Lung (tissue), 12 donors: ENCODE measurements around the gene NFE2L1. TPM values are rescaled to one million over a fixed set of nuclear protein-coding genes. Genes with fewer than 3 reads are reported as not detected.

Experiments
- ATAC-seq: fragments of 200-7000 bp; cut with Tn5 transposase; one replicate; pipeline ENCODE4 v1.9.1; 2020; ENCODE audit warnings: moderate number of reproducible peaks; ENCODE audit not compliant: insufficient read depth, low FRiP score
- DNase-seq, 3 donors: peaks; one replicate each; pipeline ENCODE4 v3.0.0-alpha.2; 2013 to 2017
- H3K27ac ChIP-seq, 2 donors: one replicate each; pipeline ENCODE4 v1.5.1; 2013; ENCODE audit warnings: mild to moderate bottlenecking in 2 of 2, moderate library complexity in 2 of 2, control low read depth in 1 of 2, inconsistent platforms in 1 of 2, low read depth in 1 of 2, low read length in 1 of 2
- H3K27me3 ChIP-seq, 3 donors: one replicate each; pipeline ENCODE4 v1.5.1; 2013; ENCODE audit warnings: low read length in 2 of 3; ENCODE audit not compliant: control insufficient read depth in 3 of 3, insufficient read depth in 3 of 3
- H3K36me3 ChIP-seq, 4 donors: one replicate each; pipeline ENCODE4 v1.5.1; 2013; ENCODE audit warnings: low read length in 4 of 4, mild to moderate bottlenecking in 1 of 4, moderate library complexity in 1 of 4; ENCODE audit not compliant: control insufficient read depth in 4 of 4, insufficient read depth in 4 of 4
- H3K4me1 ChIP-seq, 5 donors: one replicate each; pipeline ENCODE4 v1.5.1; 2013; ENCODE audit warnings: low read length in 5 of 5, mild to moderate bottlenecking in 2 of 5, moderate library complexity in 1 of 5; ENCODE audit not compliant: control insufficient read depth in 5 of 5, insufficient read depth in 5 of 5
- H3K4me3 ChIP-seq: one replicate; pipeline ENCODE4 v1.5.1; 2013; ENCODE audit warnings: mild to moderate bottlenecking, control low read depth, moderate library complexity
- H3K9ac ChIP-seq, 2 donors: one replicate each; pipeline ENCODE4 v1.5.1; 2013; ENCODE audit warnings: low read length in 2 of 2, control low read depth in 1 of 2; ENCODE audit not compliant: insufficient read depth in 1 of 2
- H3K9me3 ChIP-seq, 4 donors: one replicate each; pipeline ENCODE4 v1.5.1; 2013; ENCODE audit warnings: low read length in 3 of 4, mild to moderate bottlenecking in 1 of 4, moderate library complexity in 1 of 4; ENCODE audit not compliant: control insufficient read depth in 4 of 4, insufficient read depth in 3 of 4
- CTCF ChIP-seq: IDR thresholded peaks from 2 replicates; pipeline ENCODE4 v1.5.1; 2012; ENCODE audit warnings: mild to moderate bottlenecking; ENCODE audit errors: control extremely low read depth, extremely low read depth
- WGBS, 2 donors: extraction: QIAGEN DNeasy Blood & Tissue Kit; methylation state at CpG; one replicate each; pipeline ENCODE4 v1.1.7; 2013; 5-methylcytosine and 5-hydroxymethylcytosine counted together
- polyA plus RNA-seq, 2 donors: library from polyadenylated mRNA; stranded (reverse); fragments of 200-250 nt; gene quantifications; one replicate each; pipeline ENCODE4 v1.2.1, GENCODE V29; 2013
- total RNA-seq, 2 donors: library from RNA; depleted of rRNA in 1 of 2; stranded (reverse); fragments of >200 nt in 1 of 2; gene quantifications; one replicate each; pipeline ENCODE4 v1.2.1, GENCODE V29; 2014 to 2021
- donor health status: control.
- donor health status: control.
- donor health status: Bipolar disorder and iron deficiency.
- donor health status: healthy.
- donor health status: DM: yes; HTN: yes; CAD: no.

Gene NFE2L1
- total and polyA plus RNA-seq, 4 donors = 68.8 to 135 (median 87.1) TPM

- Histone ChIP-seq H3K36me3 (no peaks in the 10 kb centered on the region), H3K9ac (no peak overlapping the region), H3K4me3 (no peak overlapping the region), H3K27ac (no peak overlapping the region), H3K27me3 (peaks cover 0 to 9% (median 0%) of the 10 kb centered on the region in 3 donors), H3K4me1 (peaks cover 6 to 13% (median 8%) of the 10 kb centered on the region in 5 donors), H3K9me3 (no peaks in the 10 kb centered on the region)
- ATAC-seq (no peak), DNase-seq (no peak)
- 79 to 94% methylated on average over 2 of the region's 2 CpGs for WGBS, 2 donors
- TF ChIP-seq CTCF = no peak
These were observed 5.0 kb upstream of the NFE2L1 start for GRCh38 chr17:48043176-48043575.

DNA sequence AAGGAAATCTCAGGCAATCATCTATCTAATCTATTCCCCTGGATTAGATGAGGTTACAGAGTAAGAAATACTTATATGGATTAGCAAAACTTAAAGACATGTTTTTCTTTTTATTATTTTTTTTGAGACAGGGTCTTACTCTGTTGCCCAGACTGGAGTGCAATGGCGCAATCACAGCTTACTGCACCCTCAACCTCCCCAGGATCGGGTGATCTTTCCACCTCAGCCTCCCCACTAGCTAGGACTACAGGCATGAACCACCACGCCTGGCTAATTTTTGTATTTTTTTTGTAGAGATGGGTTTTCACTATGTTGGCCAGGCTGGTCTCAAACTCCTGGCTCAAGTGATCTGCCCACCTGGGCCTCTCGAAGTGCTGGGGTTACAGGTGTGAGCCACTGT lies 3.3 kb upstream of the NFE2L1 start:
- WGBS, 2 donors = 85 to 93% methylated on average over 4 of the region's 4 CpGs
- H3K9ac ChIP-seq = no peak overlapping the region
- no peak for TF ChIP-seq CTCF

DNA sequence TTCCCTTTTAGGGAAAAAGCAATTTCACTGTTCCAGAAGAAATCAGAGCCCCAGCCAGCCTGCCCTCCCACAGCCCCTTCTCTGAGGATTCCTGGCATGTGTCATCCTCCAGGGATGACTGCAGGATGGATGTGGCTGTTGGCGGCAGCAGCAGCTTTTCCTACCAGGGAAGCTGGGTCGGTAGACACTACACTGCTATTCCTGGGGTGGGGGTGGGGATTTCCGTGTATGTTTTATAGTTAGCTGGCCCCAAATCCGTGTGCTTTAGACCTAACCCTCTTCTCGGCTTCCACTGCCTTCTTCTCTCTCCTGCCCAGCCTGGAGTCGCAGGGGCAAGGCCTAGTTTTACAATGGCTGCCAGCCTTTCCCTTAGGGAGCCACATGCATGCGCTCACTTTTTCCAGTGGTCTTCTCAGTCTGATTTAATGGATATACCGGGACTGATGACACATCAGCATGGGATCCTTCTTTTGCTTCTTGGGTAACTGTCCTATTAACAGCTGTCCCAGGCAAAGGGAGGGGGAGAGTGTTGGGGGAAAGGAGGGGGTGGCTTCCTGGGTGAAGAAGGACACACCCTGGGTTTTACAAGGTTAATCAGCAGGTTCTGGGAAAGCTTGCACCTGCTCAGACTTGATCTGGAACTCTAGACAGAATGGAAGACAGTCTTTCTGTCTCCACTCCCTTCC lies 2.7 kb upstream of the NFE2L1 start:
- no peak overlapping the region for H3K4me3 ChIP-seq
- 66 to 82% methylated on average over 8 of the region's 8 CpGs for WGBS, 2 donors
- no peaks in the 10 kb centered on the region for H3K27me3 ChIP-seq
- H3K36me3 ChIP-seq = peaks cover 0 to under 1% (median 0%) of the 10 kb centered on the region in 4 donors
- H3K4me1 ChIP-seq = peaks cover 6 to 23% (median 10%) of the 10 kb centered on the region in 5 donors
- H3K9me3 ChIP-seq = no peaks in the 10 kb centered on the region
- no peak overlapping the region for H3K27ac ChIP-seq
- ATAC-seq (no peak), DNase-seq (no peak)
- no peak overlapping the region for H3K9ac ChIP-seq
- TF ChIP-seq CTCF = no peak

More for the DNA sequence above, 3.3 kb upstream of the NFE2L1 start:
- Histone ChIP-seq H3K4me1 (peaks cover 6 to 21% (median 10%) of the 10 kb centered on the region in 5 donors), H3K36me3 (no peaks in the 10 kb centered on the region), H3K27ac (no peak overlapping the region), H3K9me3 (no peaks in the 10 kb centered on the region), H3K27me3 (no peaks in the 10 kb centered on the region), H3K4me3 (no peak overlapping the region)
- DNase-seq (no peak), ATAC-seq (no peak)
